SK-N-SH treated with all-trans-retinoic acid at 6 μM for 48 hours (cell line): ENCODE results near the gene OPA1.

Experiments used
- ARNTL ChIP-seq: fragments of 450-650 bp; formaldehyde crosslinking; IDR thresholded peaks from 2 replicates; pipeline ENCODE4 v1.5.0; 2020; ENCODE audit warnings: low read depth, mild to moderate bottlenecking, moderate library complexity, borderline replicate concordance
- OSR1 ChIP-seq: fragments of 250-450 bp; sonication (Bioruptor Pico); IDR thresholded peaks from 2 replicates; pipeline ENCODE4 v1.8.0; 2022; ENCODE audit warnings: moderate library complexity, mild to moderate bottlenecking, inconsistent platforms
- RARB ChIP-seq: fragments of 250-450 bp; sonication (Bioruptor Pico); IDR thresholded peaks from 2 replicates; pipeline ENCODE4 v1.8.0; 2021; ENCODE audit warnings: mild to moderate bottlenecking, moderate library complexity
- SNAI2 ChIP-seq: fragments of 250-450 bp; sonication (Bioruptor Pico); IDR thresholded peaks from 2 replicates; pipeline ENCODE4 v1.5.0; 2020; ENCODE audit warnings: mild to moderate bottlenecking, moderate library complexity
- ZC3H10 ChIP-seq: fragments of 250-450 bp; sonication (Bioruptor Pico); IDR thresholded peaks from 2 replicates; pipeline ENCODE4 v1.5.1; 2021; ENCODE audit warnings: mild to moderate bottlenecking, moderate library complexity
- ZFP30 ChIP-seq: fragments of 450-650 bp; formaldehyde crosslinking; IDR thresholded peaks from 2 replicates; pipeline ENCODE4 v1.5.0; 2022; ENCODE audit warnings: mild to moderate bottlenecking, moderate library complexity
- TF ChIP-seq, protein P1 (sequence below): fragments of 250-450 bp; sonication (Bioruptor Pico); IDR thresholded peaks from 2 replicates; pipeline ENCODE4 v1.8.0; 2020; ENCODE audit warnings: mild to moderate bottlenecking, moderate library complexity, borderline replicate concordance

DNA sequence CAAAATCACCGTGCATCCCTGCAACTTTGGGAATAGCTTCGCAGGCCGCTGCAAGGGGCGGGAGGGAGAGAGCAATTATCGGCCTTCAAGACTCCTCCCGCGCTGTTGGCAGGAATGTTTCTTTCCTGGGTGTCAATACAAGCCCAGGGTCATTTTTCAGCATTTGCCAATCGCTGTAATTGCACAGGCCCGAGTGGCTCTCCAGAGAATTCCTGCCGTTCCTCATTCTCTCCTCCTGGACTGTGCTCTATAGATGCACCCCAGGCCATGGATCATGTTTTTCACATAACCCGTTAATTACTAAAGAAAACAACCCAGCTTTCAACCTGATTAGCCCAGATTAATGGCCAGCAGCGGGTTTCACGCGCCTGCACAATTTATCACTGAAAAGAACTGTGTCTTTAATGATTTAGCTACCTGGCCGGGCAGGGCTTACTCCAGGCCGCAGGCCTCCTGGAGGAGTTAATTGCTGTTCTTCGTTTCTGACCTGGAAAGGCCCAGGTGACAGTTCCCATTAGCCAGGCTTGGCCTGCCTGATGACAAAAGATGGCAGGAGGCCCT, 144.3 kb downstream of the OPA1 start:
- TF ChIP-seq RARB (no peak), SNAI2 (CRISPR knock-in tag) (no peak), ZFP30 (no peak), OSR1 (no peak), ARNTL (CRISPR knock-in tag) (no peak), ZC3H10 (no peak)
- TF ChIP-seq, protein P1, sequence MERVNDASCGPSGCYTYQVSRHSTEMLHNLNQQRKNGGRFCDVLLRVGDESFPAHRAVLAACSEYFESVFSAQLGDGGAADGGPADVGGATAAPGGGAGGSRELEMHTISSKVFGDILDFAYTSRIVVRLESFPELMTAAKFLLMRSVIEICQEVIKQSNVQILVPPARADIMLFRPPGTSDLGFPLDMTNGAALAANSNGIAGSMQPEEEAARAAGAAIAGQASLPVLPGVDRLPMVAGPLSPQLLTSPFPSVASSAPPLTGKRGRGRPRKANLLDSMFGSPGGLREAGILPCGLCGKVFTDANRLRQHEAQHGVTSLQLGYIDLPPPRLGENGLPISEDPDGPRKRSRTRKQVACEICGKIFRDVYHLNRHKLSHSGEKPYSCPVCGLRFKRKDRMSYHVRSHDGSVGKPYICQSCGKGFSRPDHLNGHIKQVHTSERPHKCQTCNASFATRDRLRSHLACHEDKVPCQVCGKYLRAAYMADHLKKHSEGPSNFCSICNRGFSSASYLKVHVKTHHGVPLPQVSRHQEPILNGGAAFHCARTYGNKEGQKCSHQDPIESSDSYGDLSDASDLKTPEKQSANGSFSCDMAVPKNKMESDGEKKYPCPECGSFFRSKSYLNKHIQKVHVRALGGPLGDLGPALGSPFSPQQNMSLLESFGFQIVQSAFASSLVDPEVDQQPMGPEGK (CRISPR knock-in tag): no peak
